ENCODE data around the gene SLC6A17.

- TF ChIP-seq DDX20 (tag; IDR thresholded peaks at IDR 0.05; ENCODE audit: low read depth): no peak
- no peak for TF ChIP-seq CBX3 (IDR thresholded peaks at IDR 0.05; ENCODE audit: borderline replicate concordance in 1 of 2, low read length in 2 of 2)
- TF ChIP-seq CTCF (IDR thresholded peaks at IDR 0.05 in 2 of 3, conservative IDR thresholded peaks at IDR 0.05 in 1 of 3; ENCODE audit: insufficient read depth in 2 of 3, low read depth in 1 of 3, low read length in 3 of 3): no peak
- TF ChIP-seq CBX1 (IDR thresholded peaks at IDR 0.05; ENCODE audit: low read depth): no peak
- no peak for TF ChIP-seq CTCFL (IDR thresholded peaks at IDR 0.05; ENCODE audit: borderline replicate concordance, insufficient read depth, low read depth, low read length, poor library complexity, severe bottlenecking)
- TF ChIP-seq ZBTB34 (CRISPR knock-in tag; IDR thresholded peaks at IDR 0.05): no peak
Measured at GRCh38 chr1:110211496-110212168, 61.3 kb downstream of the SLC6A17 start.

Data from K562 (cell line).